IMR-90 (cell line): Measurements from ENCODE around the gene PRKCH. TPM values are rescaled to one million over a fixed set of nuclear protein-coding genes. Genes with fewer than 3 reads are reported as not detected.

Experiments used
- ATAC-seq: fragments of 200-7000 bp; cut with Tn5 transposase; 2 replicates; pipeline ENCODE4 v1.9.1; 2020; ENCODE audit warnings: low read depth, mild to moderate bottlenecking, moderate library complexity
- BruUV-seq: library from RNA; stranded (reverse); fragments of 400-500 nt; replicated peaks from 2 replicates; lab custom pipeline; 2021; lab: Mats Ljungman, UMichigan
- CTCF ChIA-PET: fragments of 300-600 bp; formaldehyde crosslinking; extraction: SDS; loops from one replicate; lab custom pipeline; 2021; ENCODE audit warnings: antibody characterized with exemption; lab: Yijun Ruan, JAX
- POLR2A ChIA-PET: fragments of 300-600 bp; sonication (Branson Sonifier 250); formaldehyde crosslinking; loops from one replicate; lab custom pipeline; 2022; ENCODE audit warnings: antibody characterized with exemption; ENCODE audit not compliant: unreplicated experiment; lab: Charles Lee
- DNase-seq: peaks from one replicate; pipeline ENCODE4 v3.0.0; 2013
- H2AFZ ChIP-seq: replicated peaks from 2 replicates; pipeline ENCODE3; 2013; ENCODE audit warnings: low read length, mild to moderate bottlenecking; ENCODE audit not compliant: poor library complexity
- H2AK5ac ChIP-seq: 2 replicates; pipeline ENCODE4 v1.6.1; 2013; ENCODE audit warnings: low read depth, low read length, inconsistent platforms
- H2AK9ac ChIP-seq: replicated peaks from 2 replicates; pipeline ENCODE3; 2013; ENCODE audit warnings: mild to moderate bottlenecking, low read depth, low read length, moderate library complexity; ENCODE audit not compliant: poor library complexity
- H2BK120ac ChIP-seq: 2 replicates; pipeline ENCODE4 v1.6.1; 2013; ENCODE audit warnings: low read depth, low read length, inconsistent platforms
- H2BK15ac ChIP-seq: 3 replicates; pipeline ENCODE4 v1.6.1; 2013; ENCODE audit warnings: low read depth, low read length, inconsistent platforms
- H2BK20ac ChIP-seq: 2 replicates; pipeline ENCODE4 v1.6.1; 2013; ENCODE audit warnings: low read depth, mild to moderate bottlenecking, inconsistent platforms, low read length, moderate library complexity
- H2BK5ac ChIP-seq: 2 replicates; pipeline ENCODE4 v1.6.1; 2013; ENCODE audit warnings: mild to moderate bottlenecking, low read depth, low read length, inconsistent platforms; ENCODE audit not compliant: poor library complexity, severe bottlenecking
- H3K14ac ChIP-seq: replicated peaks from 2 replicates; pipeline ENCODE4 v1.6.1; 2013; ENCODE audit warnings: low read depth, low read length, inconsistent platforms
- H3K18ac ChIP-seq: 2 replicates; pipeline ENCODE4 v1.6.1; 2013; ENCODE audit warnings: low read depth, low read length, control low read depth
- H3K23ac ChIP-seq: 2 replicates; pipeline ENCODE4 v1.6.1; 2013; ENCODE audit warnings: low read depth, low read length, inconsistent platforms
- H3K27ac ChIP-seq: 2 replicates; pipeline ENCODE4 v1.5.1; 2013; ENCODE audit warnings: mild to moderate bottlenecking, control low read depth, low read length; ENCODE audit not compliant: insufficient read depth
- H3K27me3 ChIP-seq: 2 replicates; pipeline ENCODE4 v1.6.1; 2013; ENCODE audit warnings: low read length; ENCODE audit not compliant: control insufficient read depth, insufficient read depth
- H3K36me3 ChIP-seq: 2 replicates; pipeline ENCODE4 v1.6.1; 2013; ENCODE audit warnings: low read length, mixed read lengths; ENCODE audit not compliant: control insufficient read depth, insufficient read depth
- H3K4ac ChIP-seq: 2 replicates; pipeline ENCODE4 v1.6.1; 2013; ENCODE audit warnings: low read depth, low read length, inconsistent platforms
- H3K4me1 ChIP-seq: 2 replicates; pipeline ENCODE4 v1.6.1; 2013; ENCODE audit warnings: low read length, mixed read lengths; ENCODE audit not compliant: control insufficient read depth, insufficient read depth
- H3K4me2 ChIP-seq: 2 replicates; pipeline ENCODE4 v1.6.1; 2013; ENCODE audit warnings: low read depth, mild to moderate bottlenecking, control low read depth, low read length, moderate library complexity
- H3K4me3 ChIP-seq: 2 replicates; pipeline ENCODE4 v1.5.1; 2013; ENCODE audit warnings: low read depth, mild to moderate bottlenecking, control low read depth, low read length, moderate library complexity; ENCODE audit not compliant: insufficient read depth
- H3K56ac ChIP-seq: 2 replicates; pipeline ENCODE4 v1.6.1; 2013; ENCODE audit warnings: low read length, inconsistent platforms; ENCODE audit not compliant: insufficient read depth; ENCODE audit errors: extremely low read depth
- H3K79me1 ChIP-seq, 2 experiments: 2 replicates each; pipeline ENCODE4 v1.6.1; 2013; ENCODE audit warnings: low read length in 2 of 2, inconsistent platforms in 1 of 2, low read depth in 1 of 2
- H3K9ac ChIP-seq: 2 replicates; pipeline ENCODE4 v1.6.1; 2013; ENCODE audit warnings: low read depth, low read length, control low read depth
- H3K9me1 ChIP-seq: 2 replicates; pipeline ENCODE4 v1.6.1; 2013; ENCODE audit warnings: low read length, inconsistent platforms; ENCODE audit not compliant: insufficient read depth
- H3K9me3 ChIP-seq: 2 replicates; pipeline ENCODE4 v1.6.1; 2013; ENCODE audit warnings: low read length; ENCODE audit not compliant: control insufficient read depth, insufficient read depth
- H4K20me1 ChIP-seq: 2 replicates; pipeline ENCODE4 v1.6.1; 2013; ENCODE audit warnings: low read length, inconsistent platforms; ENCODE audit not compliant: insufficient read depth
- H4K5ac ChIP-seq: 2 replicates; pipeline ENCODE4 v1.6.1; 2013; ENCODE audit warnings: mild to moderate bottlenecking, low read depth, low read length, control low read depth
- H4K8ac ChIP-seq, 2 experiments: 2 replicates each; pipeline ENCODE4 v1.6.1; 2013; ENCODE audit warnings: low read depth in 2 of 2, low read length in 2 of 2, control low read depth in 1 of 2, inconsistent platforms in 1 of 2
- H4K91ac ChIP-seq: 2 replicates; pipeline ENCODE4 v1.6.1; 2013; ENCODE audit warnings: low read depth, low read length, inconsistent platforms; ENCODE audit not compliant: insufficient read depth
- BHLHE40 ChIP-seq: fragments of 150-350 bp; IDR thresholded peaks from 2 replicates; pipeline ENCODE4 v1.6.1; 2016; ENCODE audit warnings: mild to moderate bottlenecking, low read depth, low read length
- ELK1 ChIP-seq: fragments of 150-350 bp; IDR thresholded peaks from 2 replicates; pipeline ENCODE4 v1.6.1; 2016; ENCODE audit warnings: low read depth, mild to moderate bottlenecking, low read length, moderate library complexity, borderline replicate concordance
- FOS ChIP-seq: fragments of 150-350 bp; IDR thresholded peaks from 2 replicates; pipeline ENCODE4 v1.6.1; 2016; ENCODE audit warnings: low read depth, low read length
- MAFK ChIP-seq: IDR thresholded peaks from 2 replicates; pipeline ENCODE4 v1.6.1; 2012; ENCODE audit warnings: low read depth, low read length, improper control_type of control experiment
- RAD21 ChIP-seq: IDR thresholded peaks from 2 replicates; pipeline ENCODE4 v1.6.1; 2012; ENCODE audit warnings: low read length, improper control_type of control experiment
- RCOR1 ChIP-seq: IDR thresholded peaks from 2 replicates; pipeline ENCODE4 v1.6.1; 2012; ENCODE audit warnings: mild to moderate bottlenecking, low read length, improper control_type of control experiment; ENCODE audit not compliant: insufficient replicate concordance
- WGBS, 2 experiments: methylation state at CpG; one replicate each; pipeline versions ENCODE4 v1.1.5 to v1.1.7; 2013; ENCODE audit warnings: missing lambda C conversion rate in 2 of 2; ENCODE audit not compliant: insufficient read length in 1 of 2; ENCODE audit errors: extremely low coverage in 2 of 2; 5-methylcytosine and 5-hydroxymethylcytosine counted together
- dilution Hi-C: fragments of 300-500 bp; cut with HindIII; formaldehyde crosslinking; loops from one replicate; pipeline ENCODE4 v1.14.3; 2018; ENCODE audit warnings: low sequenced_read_pairs; ENCODE audit not compliant: unreplicated experiment
- in situ Hi-C: fragments of 300-500 bp; cut with MboI; formaldehyde crosslinking; loops from 3 replicates; pipeline ENCODE4 v1.14.3; 2019; ENCODE audit warnings: low sequenced_read_pairs, inconsistent platforms, mixed read lengths
- intact Hi-C: fragments of 100-400 bp; cut with micrococcal nuclease; formaldehyde crosslinking; loops from 2 replicates; pipeline ENCODE4 v1.10.0; 2022
- polyA plus RNA-seq, 3 experiments: library from polyadenylated mRNA; depleted of rRNA; stranded (reverse); fragments of >200 nt; gene quantifications; 2 replicates each; pipeline ENCODE4 v1.2.3, GENCODE V29; 2012; ENCODE audit warnings: low replicate concordance in 1 of 3
- total RNA-seq: library from RNA; depleted of rRNA; stranded (reverse); fragments of >200 nt; gene quantifications from 2 replicates; pipeline ENCODE4 v1.2.3, GENCODE V29; 2012

PRKCH gene
- total and polyA plus RNA-seq, 2 of the 4 experiments (the other 2 are of a cell fraction), result 1.6 to 2.3 TPM

GRCh38 chr14:61444215-61444768 lies 122.9 kb downstream of the PRKCH start:
- ATAC-seq, result no peak
- Histone ChIP-seq H4K20me1 (no peaks in the 10 kb centered on the region), H2BK20ac (no peak overlapping the region), H3K9ac (no peak overlapping the region), H3K4me3 (no peak overlapping the region), H2BK120ac (no peak overlapping the region), H4K5ac (no peak overlapping the region), H3K4me2 (no peak overlapping the region), H4K91ac (no peak overlapping the region), H2AK5ac (no peak overlapping the region), H3K36me3 (no peaks in the 10 kb centered on the region), H4K8ac (no peak overlapping the region), H2AK9ac (no peak overlapping the region), H3K23ac (no peak overlapping the region), H2BK5ac (no peak overlapping the region), H2AFZ (no peak overlapping the region), H3K79me1 (no peaks in the 10 kb centered on the region), H3K9me1 (0 out of 2 replicates have a peak, but pooled peaks cover 3% of the 10 kb centered on the region), H3K18ac (no peak overlapping the region), H3K4ac (no peak overlapping the region), H3K27ac (no peak overlapping the region), H3K9me3 (no peaks in the 10 kb centered on the region), H2BK15ac (no peak overlapping the region), H3K56ac (no peak overlapping the region), H3K4me1 (peaks cover 2% of the 10 kb centered on the region), H3K27me3 (peaks cover 39% of the 10 kb centered on the region), H3K14ac (no peak overlapping the region)
- BruUV-seq, result no TSS peak
- intact Hi-C loops, result no loop called here
- ChIA-PET CTCF (interaction anchor here (0.5 kb wide), 1 partner anchor 665 kb away, joined by 3 read pairs; no protein-coding TSS in a partner anchor), POLR2A (no interaction called here)
- DNase-seq, result no peak
- dilution Hi-C loops, result no loop called here
- WGBS, 2 experiments, result 14% methylated on average over 1 of the region's 5 CpGs; no CpG with 5 or more reads in 1 of the 2 experiments
- TF ChIP-seq FOS (no peak), RAD21 (no peak), BHLHE40 (no peak), RCOR1 (no peak), MAFK (no peak), ELK1 (no peak)
- in situ Hi-C loops, result no loop called here
